GM18526 (cell line): ENCODE measurements around the gene PDZD4.

Source experiments
- POLR2A ChIP-seq: IDR thresholded peaks from 3 replicates; pipeline ENCODE4 v1.6.1; 2011; ENCODE audit not compliant: insufficient read length; ENCODE audit errors: extremely low read depth

The PDZD4 gene

GRCh38 chrX:153871451-153871850 lies 41.1 kb upstream of the PDZD4 start:
- TF ChIP-seq POLR2A, result no peak

- TF ChIP-seq POLR2A, result no peak
Observed at GRCh38 chrX:153870791-153871360, 40.5 kb upstream of the PDZD4 start.

- no peak for TF ChIP-seq POLR2A
Observed at GRCh38 chrX:153870288-153870690, 39.9 kb upstream of the PDZD4 start.

GRCh38 chrX:153869473-153870287 lies 39.3 kb upstream of the PDZD4 start:
- TF ChIP-seq POLR2A, result no peak

GRCh38 chrX:153868576-153869472 lies 38.5 kb upstream of the PDZD4 start:
- TF ChIP-seq POLR2A, result no peak

- no peak for TF ChIP-seq POLR2A
Observed at GRCh38 chrX:153867671-153868070, 37.3 kb upstream of the PDZD4 start.

- TF ChIP-seq POLR2A, result no peak
Observed at GRCh38 chrX:153867139-153867538, 36.8 kb upstream of the PDZD4 start.

- no peak for TF ChIP-seq POLR2A
Observed at GRCh38 chrX:153866302-153867019, 36.1 kb upstream of the PDZD4 start.

- no peak for TF ChIP-seq POLR2A
Observed at GRCh38 chrX:153865685-153866084, 35.3 kb upstream of the PDZD4 start.

GRCh38 chrX:153865321-153865580 lies 34.9 kb upstream of the PDZD4 start:
- no peak for TF ChIP-seq POLR2A

- no peak for TF ChIP-seq POLR2A
Observed at GRCh38 chrX:153864561-153865320, 34.4 kb upstream of the PDZD4 start.

- TF ChIP-seq POLR2A, result no peak
Observed at GRCh38 chrX:153864101-153864500, 33.8 kb upstream of the PDZD4 start.

GRCh38 chrX:153863251-153863991 lies 33.1 kb upstream of the PDZD4 start:
- TF ChIP-seq POLR2A, result no peak
